Activated CD8-positive, alpha-beta T cell treated with anti-CD3 and anti-CD28 coated beads, Interleukin-2, amount 10 ng/mL, durations not matched to agents 7 days and 5 days (primary cell): ENCODE measurements around the gene GRHPR. TPM values are rescaled to one million over a fixed set of nuclear protein-coding genes. Genes with fewer than 3 reads are reported as not detected.

Experiments
- ATAC-seq: fragments of 150-1000 bp; cut with Tn5 transposase; one replicate; pipeline ENCODE4 v1.10.0; 2021; ENCODE audit warnings: moderate library complexity
- CTCF ChIA-PET: fragments of 350-600 bp; sonication (Branson Sonifier 250); formaldehyde crosslinking; loops from one replicate; lab custom pipeline; 2021; ENCODE audit warnings: antibody characterized with exemption; lab: Charles Lee
- POLR2A ChIA-PET: fragments of 350-600 bp; sonication (Branson Sonifier 250); formaldehyde crosslinking; loops from one replicate; lab custom pipeline; 2021; ENCODE audit warnings: antibody characterized with exemption; lab: Charles Lee
- DNase-seq: peaks from one replicate; pipeline ENCODE4 v3.0.0-alpha.2; 2020
- H3K27ac Mint-ChIP-seq: one replicate; pipeline ENCODE4 v1.8.0; 2021; ENCODE audit warnings: mild to moderate bottlenecking, mixed read lengths
- H3K27me3 Mint-ChIP-seq: one replicate; pipeline ENCODE4 v1.8.0; 2021; ENCODE audit warnings: low read depth, mixed read lengths
- H3K36me3 Mint-ChIP-seq: one replicate; pipeline ENCODE4 v1.8.0; 2021; ENCODE audit warnings: low read depth, mixed read lengths
- H3K4me1 Mint-ChIP-seq: one replicate; pipeline ENCODE4 v1.8.0; 2021; ENCODE audit warnings: low read depth, mixed read lengths
- H3K4me3 Mint-ChIP-seq: one replicate; pipeline ENCODE4 v1.8.0; 2021; ENCODE audit warnings: mild to moderate bottlenecking, mixed read lengths
- H3K9me3 Mint-ChIP-seq: one replicate; pipeline ENCODE4 v1.8.0; 2022; ENCODE audit warnings: mixed read lengths; ENCODE audit not compliant: insufficient read depth
- total RNA-seq, 2 experiments: library from RNA; stranded (reverse); gene quantifications; one replicate each; pipeline ENCODE4 v1.2.3, GENCODE V29; 2021

GRHPR gene
- 10 to 100 TPM; 57.8 to 62.3 TPM for total RNA-seq

DNA sequence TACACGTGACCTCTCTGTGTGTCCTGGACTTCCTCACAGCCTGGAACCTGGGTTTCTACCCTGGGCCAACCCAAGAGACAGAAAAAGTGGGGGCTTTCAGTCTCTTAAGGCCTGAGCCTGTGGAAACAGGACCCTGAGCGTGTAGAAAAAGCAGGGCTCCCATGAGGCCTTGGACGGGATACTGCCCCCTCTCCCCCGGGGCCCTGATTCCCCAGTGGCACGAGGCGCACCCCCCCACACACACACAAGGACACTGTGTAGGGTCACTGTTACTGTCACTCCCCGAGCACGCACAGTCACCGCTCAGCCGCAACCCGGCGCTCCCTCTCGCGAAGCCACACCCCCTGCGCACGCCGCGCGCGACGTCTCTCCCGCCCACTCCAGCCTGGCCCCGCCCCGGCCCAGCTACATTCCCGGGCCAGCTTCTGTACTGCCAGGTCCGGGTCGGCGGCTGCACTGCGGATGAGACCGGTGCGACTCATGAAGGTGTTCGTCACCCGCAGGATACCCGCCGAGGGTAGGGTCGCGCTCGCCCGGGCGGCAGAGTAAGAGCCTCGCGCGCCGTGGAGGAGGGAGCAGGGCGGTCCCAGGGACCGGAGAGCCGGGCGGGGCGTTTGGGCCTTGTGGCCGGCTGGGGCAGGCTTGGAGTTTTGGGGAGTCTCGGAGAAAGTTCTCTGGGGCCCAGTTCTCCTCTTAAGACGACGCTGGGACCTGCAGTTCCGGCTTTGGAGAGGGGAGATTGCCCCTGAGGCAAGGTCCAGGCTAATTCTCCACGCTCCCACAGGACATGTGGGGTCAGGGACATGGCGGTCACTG lies at the start of gene GRHPR:
Gene GRHPR, plus strand, starts transcription at position 408 of the 816 bp plus-strand sequence. Its CDS starts 55 bp downstream, at position 463.
- Mint-ChIP-seq H3K36me3 (peaks cover 17% of the 10 kb centered on the region), H3K4me1 (peaks cover 21% of the 10 kb centered on the region), H3K4me3 (peak within 1 kb of the TSS; percentile 90), H3K27me3 (no peaks in the 10 kb centered on the region), H3K27ac (peak within 1 kb of the TSS; percentile 90), H3K9me3 (no peaks in the 10 kb centered on the region)
- CTCF ChIA-PET, result no interaction called here
- DNase-seq (peak; percentile 90), ATAC-seq (peak; percentile 100)
- POLR2A ChIA-PET, result interaction anchor here (0.6 to 1.1 kb wide), 2 partner anchors 16 to 21 kb away, joined by 4 to 6 read pairs; no protein-coding TSS in a partner anchor

GRCh38 chr9:37372839-37373238 lies 49.7 kb upstream of the GRHPR start:
- Mint-ChIP-seq H3K36me3 (no peaks in the 10 kb centered on the region), H3K27me3 (peaks cover 12% of the 10 kb centered on the region), H3K4me1 (peaks cover 4% of the 10 kb centered on the region), H3K27ac (no peak overlapping the region), H3K9me3 (no peaks in the 10 kb centered on the region), H3K4me3 (no peak overlapping the region)
- POLR2A ChIA-PET, result interaction anchor here (0.5 kb wide), 1 partner anchor 24 kb away, joined by 4 read pairs; no protein-coding TSS in a partner anchor
- CTCF ChIA-PET, result no interaction called here
- DNase-seq (no peak), ATAC-seq (no peak)

- no peak for ATAC-seq
- ChIA-PET CTCF (no interaction called here), POLR2A (no interaction called here)
- no peaks in the 10 kb centered on the region for H3K9me3 Mint-ChIP-seq
- H3K27ac Mint-ChIP-seq, result no peak overlapping the region
- peaks cover 12% of the 10 kb centered on the region for H3K27me3 Mint-ChIP-seq
- no peak for DNase-seq
- no peak overlapping the region for H3K4me3 Mint-ChIP-seq
- peaks cover 4% of the 10 kb centered on the region for H3K4me1 Mint-ChIP-seq
- no peaks in the 10 kb centered on the region for H3K36me3 Mint-ChIP-seq
Observed at GRCh38 chr9:37373621-37374020, 48.9 kb upstream of the GRHPR start.

GRCh38 chr9:37374892-37375291 lies 47.6 kb upstream of the GRHPR start:
- Mint-ChIP-seq H3K27ac (no peak overlapping the region), H3K27me3 (peaks cover 12% of the 10 kb centered on the region), H3K9me3 (no peaks in the 10 kb centered on the region), H3K4me3 (no peak overlapping the region), H3K4me1 (peaks cover 4% of the 10 kb centered on the region), H3K36me3 (no peaks in the 10 kb centered on the region)
- ATAC-seq, result peak; percentile 30
- POLR2A ChIA-PET, result no interaction called here
- no peak for DNase-seq
- CTCF ChIA-PET, result no interaction called here

GRCh38 chr9:37377688-37378612 lies 44.5 kb upstream of the GRHPR start:
- ChIA-PET POLR2A (no interaction called here), CTCF (no interaction called here)
- Mint-ChIP-seq H3K4me1 (no peaks in the 10 kb centered on the region), H3K27me3 (peaks cover 12% of the 10 kb centered on the region), H3K27ac (no peak overlapping the region), H3K9me3 (no peaks in the 10 kb centered on the region), H3K4me3 (no peak overlapping the region), H3K36me3 (no peaks in the 10 kb centered on the region)
- DNase-seq, result no peak
- ATAC-seq, result no peak

- Mint-ChIP-seq H3K9me3 (no peaks in the 10 kb centered on the region), H3K4me1 (no peaks in the 10 kb centered on the region), H3K36me3 (no peaks in the 10 kb centered on the region), H3K27me3 (peaks cover 7% of the 10 kb centered on the region), H3K27ac (no peak overlapping the region), H3K4me3 (no peak overlapping the region)
- DNase-seq (no peak), ATAC-seq (no peak)
- CTCF ChIA-PET, result no interaction called here
- POLR2A ChIA-PET, result no interaction called here
Observed at GRCh38 chr9:37378613-37379004, 43.9 kb upstream of the GRHPR start.

DNA sequence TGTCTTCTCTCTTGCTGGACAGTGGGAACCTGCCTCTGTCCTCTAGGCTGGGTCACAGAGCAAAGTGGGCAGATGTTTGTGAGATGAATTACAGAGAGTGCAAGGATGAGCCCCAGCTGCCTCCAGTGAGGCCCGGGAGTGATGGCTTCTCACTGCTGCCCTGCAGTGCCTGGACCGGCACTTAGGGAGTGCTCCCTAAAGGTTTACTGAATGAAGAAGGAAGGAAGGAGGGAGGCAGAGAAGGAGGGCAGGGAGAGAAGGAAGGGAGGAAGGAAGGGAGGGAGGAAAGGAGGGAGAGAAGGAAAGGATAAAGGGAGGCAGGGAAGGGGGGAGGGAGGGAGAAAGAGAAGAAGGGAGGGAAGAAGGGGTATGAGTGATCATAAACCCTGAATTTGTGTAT lies 42.7 kb upstream of the GRHPR start:
- H3K4me3 Mint-ChIP-seq, result no peak overlapping the region
- H3K36me3 Mint-ChIP-seq, result no peaks in the 10 kb centered on the region
- H3K9me3 Mint-ChIP-seq, result no peaks in the 10 kb centered on the region
- ChIA-PET POLR2A (interaction anchor here (0.6 kb wide), 1 partner anchor 18 kb away, joined by 3 read pairs; no protein-coding TSS in a partner anchor), CTCF (no interaction called here)
- no peak for DNase-seq
- H3K27me3 Mint-ChIP-seq, result peaks cover 5% of the 10 kb centered on the region
- no peaks in the 10 kb centered on the region for H3K4me1 Mint-ChIP-seq
- H3K27ac Mint-ChIP-seq, result no peak overlapping the region
- no peak for ATAC-seq

DNA sequence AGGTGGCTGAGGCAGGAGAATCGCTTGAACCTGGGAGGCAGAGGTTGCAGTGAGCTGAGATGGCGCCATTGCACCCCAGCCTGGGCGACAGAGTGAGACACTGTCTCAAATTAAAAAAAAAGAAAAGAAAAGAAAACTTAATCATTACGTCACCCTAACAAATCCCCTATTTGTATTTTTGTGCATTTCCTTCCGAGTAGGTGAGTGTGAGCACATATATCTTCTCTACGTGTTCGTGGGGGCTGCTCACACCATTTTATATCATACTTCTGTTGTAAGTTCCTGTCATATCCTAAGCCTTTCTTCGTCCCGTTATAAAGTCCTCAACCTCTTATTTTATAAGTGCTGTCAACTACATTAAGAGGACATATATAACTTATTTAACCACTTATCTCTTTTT lies 41.9 kb upstream of the GRHPR start:
- H3K27me3 Mint-ChIP-seq, result peaks cover 5% of the 10 kb centered on the region
- POLR2A ChIA-PET, result no interaction called here

GRCh38 chr9:37381094-37381741 lies 41.3 kb upstream of the GRHPR start:
- Mint-ChIP-seq H3K27ac (no peak overlapping the region), H3K4me3 (no peak overlapping the region), H3K4me1 (no peaks in the 10 kb centered on the region), H3K36me3 (no peaks in the 10 kb centered on the region), H3K9me3 (no peaks in the 10 kb centered on the region), H3K27me3 (peaks cover 2% of the 10 kb centered on the region)
- DNase-seq (no peak), ATAC-seq (no peak)
- CTCF ChIA-PET, result no interaction called here
- POLR2A ChIA-PET, result no interaction called here

More for the DNA sequence above, 41.9 kb upstream of the GRHPR start:
- no peak for DNase-seq
- Mint-ChIP-seq H3K9me3 (no peaks in the 10 kb centered on the region), H3K36me3 (no peaks in the 10 kb centered on the region), H3K4me3 (no peak overlapping the region), H3K4me1 (no peaks in the 10 kb centered on the region), H3K27ac (no peak overlapping the region)
- ATAC-seq, result no peak
- CTCF ChIA-PET, result no interaction called here

DNA sequence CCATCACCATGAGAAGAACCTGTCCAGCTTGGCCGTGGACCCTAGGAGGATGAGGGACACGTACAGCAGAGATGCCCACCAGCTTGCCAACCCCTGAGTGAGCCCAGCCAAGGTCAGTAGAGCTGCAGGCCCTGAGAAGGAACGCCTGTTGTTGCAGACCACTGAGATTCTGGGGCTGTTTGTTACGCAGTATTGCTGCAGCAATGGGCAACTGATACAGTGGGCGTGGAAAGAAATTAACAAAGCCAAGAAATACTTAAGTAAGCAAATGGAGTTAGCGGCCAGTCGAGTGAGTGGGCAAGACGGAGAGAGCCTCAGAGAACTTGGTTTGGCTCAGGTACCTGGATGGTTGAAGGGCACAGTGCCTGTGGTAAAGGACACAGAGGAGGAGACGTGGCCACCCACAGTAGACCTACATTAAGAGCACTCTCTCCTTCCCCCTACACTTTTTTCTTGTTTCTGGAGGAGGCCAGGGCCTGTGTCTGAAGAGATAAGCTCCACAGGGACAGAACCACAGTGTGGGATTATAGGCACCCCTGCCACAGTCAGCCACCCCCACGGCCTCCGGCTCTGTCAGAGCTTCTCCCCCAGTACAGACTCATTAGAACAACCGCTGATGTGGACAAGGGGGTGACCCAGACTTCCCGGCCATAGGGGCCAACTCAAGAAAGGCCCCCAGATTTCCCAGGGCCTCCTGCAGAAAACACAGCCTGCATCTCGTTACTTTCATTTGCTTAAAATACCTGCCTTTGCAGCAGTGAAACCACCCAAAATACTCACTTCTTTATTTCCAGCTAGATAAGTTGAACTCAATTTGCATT lies 40.1 kb upstream of the GRHPR start:
- Mint-ChIP-seq H3K27me3 (no peaks in the 10 kb centered on the region), H3K27ac (no peak overlapping the region), H3K9me3 (no peaks in the 10 kb centered on the region), H3K36me3 (no peaks in the 10 kb centered on the region), H3K4me1 (no peaks in the 10 kb centered on the region), H3K4me3 (no peak overlapping the region)
- ChIA-PET POLR2A (no interaction called here), CTCF (no interaction called here)
- no peak for DNase-seq
- no peak for ATAC-seq

DNA sequence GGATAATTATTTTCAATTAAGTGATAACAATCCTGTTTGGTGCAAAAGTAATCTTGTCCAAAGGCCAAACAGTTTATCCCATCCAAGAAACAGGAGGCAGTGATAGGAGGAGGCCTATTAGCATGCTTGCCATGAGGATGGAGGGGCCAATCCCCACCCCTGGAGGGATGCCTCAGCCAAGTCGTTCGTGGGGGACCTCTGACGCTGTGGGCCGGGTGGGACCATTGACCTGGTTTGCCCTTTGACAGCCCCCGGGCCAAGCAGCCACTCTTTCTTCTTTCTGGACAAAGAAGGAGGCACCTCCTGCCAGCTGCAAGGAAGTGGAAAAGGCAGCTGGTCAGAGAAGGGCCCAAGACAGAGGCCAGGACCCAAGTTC lies 39.5 kb upstream of the GRHPR start:
- H3K9me3 Mint-ChIP-seq, result no peaks in the 10 kb centered on the region
- ChIA-PET CTCF (no interaction called here), POLR2A (no interaction called here)
- DNase-seq (no peak), ATAC-seq (no peak)
- no peaks in the 10 kb centered on the region for H3K4me1 Mint-ChIP-seq
- H3K4me3 Mint-ChIP-seq, result no peak overlapping the region
- H3K27ac Mint-ChIP-seq, result no peak overlapping the region
- no peaks in the 10 kb centered on the region for H3K27me3 Mint-ChIP-seq
- no peaks in the 10 kb centered on the region for H3K36me3 Mint-ChIP-seq
